Measurements from ENCODE around the gene OIT3. TPM values are rescaled to one million over a fixed set of nuclear protein-coding genes. Genes with fewer than 3 reads are reported as not detected.

Gene OIT3
- polyA plus RNA-seq, 3 donors from 2014 or later: not detected

GRCh38 chr10:72943498-72944234 is 50.1 kb downstream of the OIT3 start:
- H3K9me3 Mint-ChIP-seq: no peaks in the 10 kb centered on the region
- no peak overlapping the region for H3K27ac Mint-ChIP-seq
- DNase-seq: no peak
- H3K27me3 Mint-ChIP-seq (ENCODE audit: low read depth in 3 of 3): peaks cover 2 to 18% (median 6%) of the 10 kb centered on the region in 3 donors
- no peak overlapping the region for H3K4me3 Mint-ChIP-seq
- H3K4me1 Mint-ChIP-seq: peaks cover 13 to 19% of the 10 kb centered on the region in 2 donors
- H3K36me3 Mint-ChIP-seq: peaks cover 0 to 3% (median 0%) of the 10 kb centered on the region in 3 donors

- Mint-ChIP-seq H3K27me3 (ENCODE audit: low read depth in 3 of 3) (peaks cover 0 to 15% (median 5%) of the 10 kb centered on the region in 3 donors), H3K4me1 (peaks cover 6 to 7% of the 10 kb centered on the region in 2 donors), H3K9me3 (no peaks in the 10 kb centered on the region), H3K27ac (no peak overlapping the region), H3K36me3 (peaks cover 0 to 3% (median 0%) of the 10 kb centered on the region in 3 donors), H3K4me3 (no peak overlapping the region)
- DNase-seq: no peak
Observed at GRCh38 chr10:72946963-72947362, 53.4 kb downstream of the OIT3 start.

GRCh38 chr10:72948762-72949161 is 55.2 kb downstream of the OIT3 start:
- DNase-seq: no peak
- H3K27ac Mint-ChIP-seq: no peak overlapping the region
- no peak overlapping the region for H3K4me3 Mint-ChIP-seq
- no peaks in the 10 kb centered on the region for H3K9me3 Mint-ChIP-seq
- H3K4me1 Mint-ChIP-seq: no peaks in the 10 kb centered on the region
- H3K36me3 Mint-ChIP-seq: peaks cover 0 to 3% (median 0%) of the 10 kb centered on the region in 3 donors
- peaks cover 0 to 7% (median 4%) of the 10 kb centered on the region in 3 donors for H3K27me3 Mint-ChIP-seq (ENCODE audit: low read depth in 3 of 3)

GRCh38 chr10:72951760-72952159 is 58.2 kb downstream of the OIT3 start:
- Mint-ChIP-seq H3K36me3 (no peaks in the 10 kb centered on the region), H3K4me3 (no peak overlapping the region), H3K9me3 (no peaks in the 10 kb centered on the region), H3K27ac (no peak overlapping the region), H3K27me3 (ENCODE audit: low read depth in 3 of 3) (peaks cover 0 to 2% (median 0%) of the 10 kb centered on the region in 3 donors), H3K4me1 (no peaks in the 10 kb centered on the region)
- DNase-seq: no peak

- Mint-ChIP-seq H3K9me3 (no peaks in the 10 kb centered on the region), H3K27me3 (ENCODE audit: low read depth in 3 of 3) (peaks cover 0 to 2% (median 2%) of the 10 kb centered on the region in 3 donors), H3K36me3 (no peaks in the 10 kb centered on the region), H3K4me1 (no peaks in the 10 kb centered on the region), H3K4me3 (no peak overlapping the region), H3K27ac (no peak overlapping the region)
- no peak for DNase-seq
Observed at GRCh38 chr10:72952189-72952588, 58.6 kb downstream of the OIT3 start.

- Mint-ChIP-seq H3K4me1 (no peaks in the 10 kb centered on the region), H3K27me3 (ENCODE audit: low read depth in 3 of 3) (peaks cover 1 to 3% (median 2%) of the 10 kb centered on the region in 3 donors), H3K4me3 (no peak overlapping the region), H3K27ac (no peak overlapping the region), H3K9me3 (no peaks in the 10 kb centered on the region), H3K36me3 (no peaks in the 10 kb centered on the region)
- no peak for DNase-seq
Observed at GRCh38 chr10:72952642-72953158, 59.2 kb downstream of the OIT3 start.

GRCh38 chr10:72953687-72954086 is 60.1 kb downstream of the OIT3 start:
- H3K27me3 Mint-ChIP-seq (ENCODE audit: low read depth in 3 of 3): peaks cover 2 to 3% (median 3%) of the 10 kb centered on the region in 3 donors
- DNase-seq: no peak
- no peaks in the 10 kb centered on the region for H3K4me1 Mint-ChIP-seq
- no peaks in the 10 kb centered on the region for H3K36me3 Mint-ChIP-seq
- no peaks in the 10 kb centered on the region for H3K9me3 Mint-ChIP-seq
- no peak overlapping the region for H3K27ac Mint-ChIP-seq
- H3K4me3 Mint-ChIP-seq: no peak overlapping the region

- H3K9me3 Mint-ChIP-seq: no peaks in the 10 kb centered on the region
- DNase-seq: no peak
- H3K4me1 Mint-ChIP-seq: no peaks in the 10 kb centered on the region
- no peak overlapping the region for H3K4me3 Mint-ChIP-seq
- H3K27me3 Mint-ChIP-seq (ENCODE audit: low read depth in 3 of 3): peaks cover 2 to 3% (median 3%) of the 10 kb centered on the region in 3 donors
- no peaks in the 10 kb centered on the region for H3K36me3 Mint-ChIP-seq
- H3K27ac Mint-ChIP-seq: no peak overlapping the region
Observed at GRCh38 chr10:72954230-72954595, 60.7 kb downstream of the OIT3 start.

GRCh38 chr10:72954596-72955554 is 61.3 kb downstream of the OIT3 start, which contains the start of gene PLA2G12B:
PLA2G12B (minus strand) TSS chr10:72954806; CDS start chr10:72954685, 121 bp downstream.
- Mint-ChIP-seq H3K4me1 (no peaks in the 10 kb centered on the region), H3K4me3 (no peak within 1 kb of the TSS), H3K36me3 (no peaks in the 10 kb centered on the region), H3K27ac (no peak within 1 kb of the TSS), H3K27me3 (ENCODE audit: low read depth in 3 of 3) (peaks cover 0 to 6% (median 3%) of the 10 kb centered on the region in 3 donors), H3K9me3 (no peaks in the 10 kb centered on the region)
- DNase-seq: no peak

- H3K4me3 Mint-ChIP-seq: no peak overlapping the region
- DNase-seq: no peak
- H3K9me3 Mint-ChIP-seq: no peaks in the 10 kb centered on the region
- peaks cover 0 to 8% (median 8%) of the 10 kb centered on the region in 3 donors for H3K27me3 Mint-ChIP-seq (ENCODE audit: low read depth in 3 of 3)
- H3K36me3 Mint-ChIP-seq: no peaks in the 10 kb centered on the region
- no peak overlapping the region for H3K27ac Mint-ChIP-seq
- no peaks in the 10 kb centered on the region for H3K4me1 Mint-ChIP-seq
Observed at GRCh38 chr10:72956001-72956400, 62.5 kb downstream of the OIT3 start.

GRCh38 chr10:72976886-72977285 is 83.3 kb downstream of the OIT3 start:
- no peak overlapping the region for H3K4me3 Mint-ChIP-seq
- H3K27ac Mint-ChIP-seq: no peak overlapping the region
- H3K27me3 Mint-ChIP-seq (ENCODE audit: low read depth in 3 of 3): peaks cover 13 to 24% (median 18%) of the 10 kb centered on the region in 3 donors

GRCh38 chr10:72979709-72980108 is 86.2 kb downstream of the OIT3 start:
- Mint-ChIP-seq H3K9me3 (peaks cover 32 to 65% (median 48%) of the 10 kb centered on the region in 6 donors), H3K4me3 (no peak overlapping the region), H3K4me1 (no peaks in the 10 kb centered on the region), H3K27me3 (ENCODE audit: low read depth in 3 of 3) (peaks cover 8 to 27% (median 15%) of the 10 kb centered on the region in 3 donors), H3K36me3 (peaks cover 8 to 27% (median 8%) of the 10 kb centered on the region in 3 donors), H3K27ac (no peak overlapping the region)
- no peak for DNase-seq

More at GRCh38 chr10:72976886-72977285, 83.3 kb downstream of the OIT3 start:
- no peaks in the 10 kb centered on the region for H3K4me1 Mint-ChIP-seq
- H3K36me3 Mint-ChIP-seq: peaks cover 8 to 27% (median 8%) of the 10 kb centered on the region in 3 donors
- DNase-seq: no peak
- H3K9me3 Mint-ChIP-seq: peaks cover 32 to 61% (median 48%) of the 10 kb centered on the region in 6 donors

GRCh38 chr10:72980348-72980747 is 86.8 kb downstream of the OIT3 start:
- H3K4me3 Mint-ChIP-seq: no peak overlapping the region
- H3K36me3 Mint-ChIP-seq: peaks cover 8 to 27% (median 8%) of the 10 kb centered on the region in 3 donors
- H3K27ac Mint-ChIP-seq: no peak overlapping the region
- no peaks in the 10 kb centered on the region for H3K4me1 Mint-ChIP-seq
- peaks cover 6 to 26% (median 13%) of the 10 kb centered on the region in 3 donors for H3K27me3 Mint-ChIP-seq (ENCODE audit: low read depth in 3 of 3)
- no peak for DNase-seq
- peaks cover 32 to 59% (median 46%) of the 10 kb centered on the region in 6 donors for H3K9me3 Mint-ChIP-seq

Data from immature natural killer cell (primary cell).